Activated CD4-positive, alpha-beta T cell treated with anti-CD3 and anti-CD28 coated beads, Interleukin-2, amount 50 U/mL, for 48 hours (primary cell): Measurements from ENCODE around the gene PLD4.
"Not testable (repeated sequence)": the region's sequence is repeated elsewhere in the genome, so short reads cannot be mapped to it uniquely, and the experiment has no call there.

Experiments
- DNase-seq, 2 experiments: peaks; one replicate each; pipeline ENCODE4 v3.0.0-alpha.2; 2020

PLD4 gene

GRCh38 chr14:104942586-104942985 is 17.9 kb downstream of the PLD4 start:
- DNase-seq, result no peak

GRCh38 chr14:104943216-104944015 is 18.7 kb downstream of the PLD4 start:
- DNase-seq, result not testable (repeated sequence)

GRCh38 chr14:104944016-104944308 is 19.3 kb downstream of the PLD4 start:
- not testable (repeated sequence) for DNase-seq

- DNase-seq, result not testable (repeated sequence)
These were observed 19.9 kb downstream of the PLD4 start for GRCh38 chr14:104944436-104945205.

GRCh38 chr14:104945266-104945665 is 20.6 kb downstream of the PLD4 start:
- DNase-seq, result not testable (repeated sequence)

GRCh38 chr14:104945986-104946965 is 21.6 kb downstream of the PLD4 start:
- DNase-seq, result not testable (repeated sequence)

GRCh38 chr14:104947201-104947600 is 22.5 kb downstream of the PLD4 start:
- DNase-seq, result not testable (repeated sequence)

GRCh38 chr14:104947881-104948735 is 23.4 kb downstream of the PLD4 start:
- DNase-seq, result not testable (repeated sequence)

GRCh38 chr14:104948736-104949031 is 24.0 kb downstream of the PLD4 start:
- DNase-seq, result no peak

GRCh38 chr14:104949406-104949955 is 24.8 kb downstream of the PLD4 start:
- not testable (repeated sequence) for DNase-seq

- DNase-seq, result no peak
These were observed 25.3 kb downstream of the PLD4 start for GRCh38 chr14:104950021-104950420.

GRCh38 chr14:104950701-104951100 is 26.0 kb downstream of the PLD4 start:
- not testable (repeated sequence) for DNase-seq

- not testable (repeated sequence) for DNase-seq
These were observed 27.4 kb downstream of the PLD4 start for GRCh38 chr14:104951863-104952657.

GRCh38 chr14:104953097-104953496 is 28.4 kb downstream of the PLD4 start:
- DNase-seq, result no peak

- DNase-seq, result no peak
These were observed 29.4 kb downstream of the PLD4 start for GRCh38 chr14:104953896-104954656.

GRCh38 chr14:104954746-104955395 is 30.2 kb downstream of the PLD4 start:
- no peak for DNase-seq

- no peak for DNase-seq
These were observed 30.7 kb downstream of the PLD4 start for GRCh38 chr14:104955396-104955770.

- no peak for DNase-seq
These were observed 31.7 kb downstream of the PLD4 start for GRCh38 chr14:104956290-104956890.
